A673 (cell line): ENCODE results near the gene MEGF11.

Experiments
- EZH2 ChIP-seq: fragments of 200-600 bp; sonication (generic); IDR thresholded peaks from 2 replicates; pipeline ENCODE4 v1.6.1; 2017; ENCODE audit warnings: borderline replicate concordance, low read depth, mild to moderate bottlenecking, mixed read lengths, antibody characterized with exemption, low read length; ENCODE audit not compliant: poor library complexity, severe bottlenecking
- TF ChIP-seq, protein P1 (sequence below): fragments of 300-800, 200-600 bp; sonication (generic); conservative IDR thresholded peaks from 2 replicates; pipeline ENCODE4 v1.5.1; 2017; ENCODE audit warnings: low read depth, mild to moderate bottlenecking, antibody characterized with exemption, low read length, moderate library complexity, mixed read lengths

DNA sequence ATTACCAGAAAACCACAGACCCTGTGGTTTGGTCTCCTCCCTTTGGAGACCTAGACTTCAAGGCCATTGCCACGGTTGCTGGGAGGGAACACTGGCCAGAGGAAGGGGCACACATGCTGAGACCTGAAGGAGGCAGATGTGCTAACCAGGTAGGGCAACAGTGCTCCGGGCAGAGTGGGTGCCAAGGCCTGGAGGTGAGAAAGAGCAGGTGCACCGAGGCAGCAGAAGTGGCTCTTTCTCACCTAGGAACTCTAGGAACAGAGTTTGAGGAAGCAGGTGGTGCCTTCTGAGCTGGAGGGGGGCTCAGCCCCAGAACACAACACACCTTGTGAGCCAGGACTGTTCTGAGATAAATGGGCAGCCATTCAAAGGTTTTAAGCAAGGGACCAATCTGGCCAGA is 106.1 kb downstream of the MEGF11 start:
- TF ChIP-seq, protein P1, sequence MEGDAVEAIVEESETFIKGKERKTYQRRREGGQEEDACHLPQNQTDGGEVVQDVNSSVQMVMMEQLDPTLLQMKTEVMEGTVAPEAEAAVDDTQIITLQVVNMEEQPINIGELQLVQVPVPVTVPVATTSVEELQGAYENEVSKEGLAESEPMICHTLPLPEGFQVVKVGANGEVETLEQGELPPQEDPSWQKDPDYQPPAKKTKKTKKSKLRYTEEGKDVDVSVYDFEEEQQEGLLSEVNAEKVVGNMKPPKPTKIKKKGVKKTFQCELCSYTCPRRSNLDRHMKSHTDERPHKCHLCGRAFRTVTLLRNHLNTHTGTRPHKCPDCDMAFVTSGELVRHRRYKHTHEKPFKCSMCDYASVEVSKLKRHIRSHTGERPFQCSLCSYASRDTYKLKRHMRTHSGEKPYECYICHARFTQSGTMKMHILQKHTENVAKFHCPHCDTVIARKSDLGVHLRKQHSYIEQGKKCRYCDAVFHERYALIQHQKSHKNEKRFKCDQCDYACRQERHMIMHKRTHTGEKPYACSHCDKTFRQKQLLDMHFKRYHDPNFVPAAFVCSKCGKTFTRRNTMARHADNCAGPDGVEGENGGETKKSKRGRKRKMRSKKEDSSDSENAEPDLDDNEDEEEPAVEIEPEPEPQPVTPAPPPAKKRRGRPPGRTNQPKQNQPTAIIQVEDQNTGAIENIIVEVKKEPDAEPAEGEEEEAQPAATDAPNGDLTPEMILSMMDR: no peak
- no peak for TF ChIP-seq EZH2
